Kidney epithelial cell (primary cell): ENCODE results near the gene LONP2. TPM values are rescaled to one million over a fixed set of nuclear protein-coding genes. Genes with fewer than 3 reads are reported as not detected.
"Not testable (repeated sequence)": the region's sequence is repeated elsewhere in the genome, so short reads cannot be mapped to it uniquely, and the experiment has no call there.

Experiments
- DNase-seq: peaks from one replicate; pipeline ENCODE4 v3.0.0-alpha.2; 2010; ENCODE audit warnings: low read depth
- H3K27me3 ChIP-seq: 2 replicates; pipeline ENCODE4 v1.6.0; 2011; ENCODE audit warnings: low read length; ENCODE audit not compliant: control insufficient read depth, insufficient read depth
- H3K36me3 ChIP-seq: 2 replicates; pipeline ENCODE4 v1.5.1; 2011; ENCODE audit warnings: low read length; ENCODE audit not compliant: control insufficient read depth, insufficient read depth
- H3K4me3 ChIP-seq: 2 replicates; pipeline ENCODE4 v1.5.1; 2011; ENCODE audit warnings: low read depth, mild to moderate bottlenecking, control low read depth, low read length
- CTCF ChIP-seq: IDR thresholded peaks from 2 replicates; pipeline ENCODE4 v1.5.1; 2011; ENCODE audit warnings: mild to moderate bottlenecking, moderate library complexity, low read length, control low read depth, inconsistent platforms; ENCODE audit not compliant: insufficient read depth, poor library complexity, severe bottlenecking
- total RNA-seq: library from RNA; depleted of rRNA; stranded (reverse); fragments of >200 nt; gene quantifications from 2 replicates; pipeline ENCODE4 v1.2.3, GENCODE V29; 2015

LONP2 gene
- total RNA-seq, 1 donor from 2014 or later, result 29.1 TPM

DNA sequence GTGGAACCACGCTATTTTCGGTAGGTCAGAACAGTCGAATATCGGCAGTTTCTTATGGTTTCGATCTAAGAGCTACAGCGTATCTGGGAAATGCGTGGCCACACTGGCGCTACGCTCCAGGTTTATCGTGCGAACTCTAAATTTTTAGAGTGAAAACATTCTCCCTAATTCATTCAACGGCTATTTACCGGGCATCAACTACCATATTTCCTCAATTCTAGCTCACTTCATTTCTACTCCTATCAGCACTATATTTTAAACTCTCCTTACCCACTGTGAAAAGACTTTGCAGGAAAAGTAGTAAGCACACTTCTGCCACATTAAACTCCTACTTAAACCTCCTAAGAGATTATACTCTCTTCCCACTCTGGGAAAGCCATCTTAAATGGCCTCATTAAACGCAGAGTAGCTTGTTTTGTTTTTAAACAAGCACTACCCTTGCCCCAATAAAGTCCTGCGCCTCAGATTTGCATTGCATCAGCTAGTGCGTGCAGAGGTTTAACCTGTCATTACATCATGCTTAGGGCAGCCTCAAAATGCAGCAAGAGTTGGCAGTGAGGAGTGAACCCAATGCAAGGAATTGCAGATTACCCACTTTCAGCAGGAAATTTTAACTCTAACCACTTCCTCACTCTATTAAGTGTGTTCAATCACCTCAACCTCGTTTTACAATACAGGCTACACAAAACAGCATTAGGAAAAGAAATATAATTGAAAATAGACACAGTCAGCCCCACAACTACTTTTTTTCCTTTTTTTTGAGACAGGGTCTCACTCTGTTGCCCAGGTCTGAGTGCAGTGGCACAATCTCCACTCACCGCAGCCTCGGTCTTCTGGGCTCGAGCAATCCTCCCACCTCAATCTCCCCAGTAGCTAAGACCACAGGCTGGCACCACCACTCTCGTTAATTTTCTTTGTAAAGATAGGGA, 122.3 kb downstream of the LONP2 start:
- DNase-seq, result no peak
- Histone ChIP-seq H3K36me3 (no peaks in the 10 kb centered on the region), H3K27me3 (no peaks in the 10 kb centered on the region), H3K4me3 (peak overlapping the region; percentile 46)
- no peak for TF ChIP-seq CTCF

- H3K36me3 ChIP-seq, result no peaks in the 10 kb centered on the region
- H3K27me3 ChIP-seq, result no peaks in the 10 kb centered on the region
- no peak for TF ChIP-seq CTCF
- no peak for DNase-seq
- no peak overlapping the region for H3K4me3 ChIP-seq
These were observed 123.4 kb downstream of the LONP2 start for GRCh38 chr16:48367441-48368049.

DNA sequence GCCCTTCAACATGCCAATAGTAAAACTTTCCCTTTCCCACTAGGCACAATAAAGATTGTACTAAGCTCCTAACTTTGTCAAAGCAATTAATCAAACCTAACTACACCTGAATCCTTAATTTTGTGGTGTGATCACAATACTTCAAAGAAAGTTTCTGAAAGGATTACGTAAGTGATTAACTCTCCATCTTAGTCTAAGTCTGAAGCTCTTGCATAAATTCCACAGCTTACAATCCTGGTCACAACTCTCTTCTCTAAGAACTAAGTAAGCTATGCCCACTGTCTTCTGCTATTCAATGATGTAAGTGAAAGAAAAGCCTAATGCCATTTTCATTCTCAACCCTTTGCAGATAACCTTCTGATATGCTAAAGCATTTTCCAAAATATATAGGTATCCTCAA, 125.7 kb downstream of the LONP2 start:
- H3K36me3 ChIP-seq, result no peaks in the 10 kb centered on the region
- TF ChIP-seq CTCF, result no peak
- no peak for DNase-seq

DNA sequence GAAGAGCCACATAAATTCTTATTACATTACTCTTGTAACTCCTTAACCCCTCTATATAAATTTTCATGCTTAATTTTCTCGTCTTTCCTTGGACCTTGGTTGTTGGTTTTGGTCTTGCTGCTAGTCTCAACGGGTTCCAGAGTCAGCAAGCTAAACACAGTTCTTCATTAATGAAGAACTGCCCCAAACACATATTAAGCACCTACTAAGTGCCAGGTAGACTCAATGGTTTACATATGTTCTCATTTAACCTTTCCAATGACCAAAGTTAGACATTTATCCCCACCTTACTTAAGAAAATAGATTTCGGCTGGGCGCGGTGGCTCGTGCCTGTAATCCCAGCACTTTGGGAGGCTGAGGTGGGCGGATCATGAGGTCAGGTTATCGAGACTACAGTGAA, 126.1 kb downstream of the LONP2 start:
- Histone ChIP-seq H3K36me3 (no peaks in the 10 kb centered on the region), H3K27me3 (no peaks in the 10 kb centered on the region), H3K4me3 (no peak overlapping the region)
- no peak for TF ChIP-seq CTCF
- DNase-seq, result no peak

More for the DNA sequence above, 125.7 kb downstream of the LONP2 start:
- no peak overlapping the region for H3K4me3 ChIP-seq
- H3K27me3 ChIP-seq, result no peaks in the 10 kb centered on the region

GRCh38 chr16:48370668-48371392, 126.7 kb downstream of the LONP2 start:
- H3K36me3 ChIP-seq, DNase-seq, H3K4me3 ChIP-seq, H3K27me3 ChIP-seq: not testable (repeated sequence)

DNA sequence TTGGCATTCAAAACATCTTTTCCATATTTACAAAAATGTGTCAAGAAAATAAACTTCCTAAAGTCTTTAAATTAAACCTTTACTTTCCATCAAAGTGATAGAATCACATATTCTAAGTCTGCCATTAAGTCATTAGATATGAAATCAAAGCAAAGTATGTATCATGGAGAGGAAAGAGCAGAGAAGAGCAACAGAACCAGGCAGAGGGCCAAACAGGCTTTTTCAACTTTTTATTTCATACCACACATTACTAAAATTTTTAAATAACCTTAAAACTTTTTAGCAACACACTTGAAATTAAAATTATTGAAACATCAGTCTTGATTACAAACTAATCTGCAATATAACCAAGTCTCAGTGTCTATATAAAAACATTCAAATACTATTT, 127.3 kb downstream of the LONP2 start:
- DNase-seq, result no peak
- Histone ChIP-seq H3K27me3 (no peaks in the 10 kb centered on the region), H3K4me3 (no peak overlapping the region), H3K36me3 (no peaks in the 10 kb centered on the region)
- no peak for TF ChIP-seq CTCF
